Measurements from ENCODE around the gene TP53I13.

TP53I13 gene, protein sequence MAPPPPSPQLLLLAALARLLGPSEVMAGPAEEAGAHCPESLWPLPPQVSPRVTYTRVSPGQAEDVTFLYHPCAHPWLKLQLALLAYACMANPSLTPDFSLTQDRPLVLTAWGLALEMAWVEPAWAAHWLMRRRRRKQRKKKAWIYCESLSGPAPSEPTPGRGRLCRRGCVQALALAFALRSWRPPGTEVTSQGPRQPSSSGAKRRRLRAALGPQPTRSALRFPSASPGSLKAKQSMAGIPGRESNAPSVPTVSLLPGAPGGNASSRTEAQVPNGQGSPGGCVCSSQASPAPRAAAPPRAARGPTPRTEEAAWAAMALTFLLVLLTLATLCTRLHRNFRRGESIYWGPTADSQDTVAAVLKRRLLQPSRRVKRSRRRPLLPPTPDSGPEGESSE

DNA sequence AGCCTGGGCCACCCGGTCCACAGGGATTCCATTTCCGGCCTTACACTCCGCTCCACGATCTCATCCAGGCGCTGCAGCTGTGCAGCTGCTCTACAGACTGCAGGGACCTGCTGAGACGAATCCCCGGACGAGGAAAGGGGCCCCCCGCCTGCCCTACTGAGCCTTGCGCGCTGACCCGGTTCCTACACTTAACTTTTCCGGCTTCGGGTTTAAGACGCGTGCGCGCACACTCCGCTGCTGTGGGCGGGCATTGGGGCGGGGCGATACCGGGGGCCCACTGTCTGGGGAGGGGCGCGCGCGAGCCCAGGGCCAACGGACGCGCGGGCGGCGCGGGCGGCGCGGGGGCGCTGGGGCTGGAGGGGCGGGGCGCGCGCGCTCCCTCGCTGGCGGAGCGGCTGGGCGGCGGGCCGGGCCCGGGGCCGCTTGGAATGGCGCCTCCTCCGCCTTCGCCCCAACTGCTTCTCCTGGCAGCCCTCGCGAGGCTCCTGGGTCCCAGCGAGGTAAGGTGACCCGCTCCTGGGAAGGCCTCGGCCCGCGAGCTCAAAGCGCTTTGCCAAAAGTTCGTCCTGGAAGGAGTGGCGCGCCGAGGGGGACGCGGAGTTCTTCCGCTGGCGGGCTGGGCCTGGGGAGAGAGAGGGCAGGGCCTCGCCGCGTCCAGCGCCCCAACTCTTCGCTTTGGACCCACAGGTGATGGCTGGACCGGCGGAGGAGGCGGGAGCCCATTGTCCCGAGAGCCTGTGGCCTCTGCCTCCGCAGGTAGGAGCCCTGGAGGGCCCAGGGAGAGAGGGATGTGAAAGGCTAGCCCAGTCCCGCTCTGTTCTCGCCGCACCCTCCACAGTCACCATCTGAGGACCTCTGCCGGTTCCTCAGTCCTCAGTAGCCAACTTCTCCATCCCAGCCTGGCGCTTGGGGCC lies at the start of gene TP53I13:
TP53I13 (plus strand) TSS at position 371 of the 914 bp plus-strand sequence; CDS start at position 429, 58 bp downstream.
- TF ChIP-seq, protein P1, sequence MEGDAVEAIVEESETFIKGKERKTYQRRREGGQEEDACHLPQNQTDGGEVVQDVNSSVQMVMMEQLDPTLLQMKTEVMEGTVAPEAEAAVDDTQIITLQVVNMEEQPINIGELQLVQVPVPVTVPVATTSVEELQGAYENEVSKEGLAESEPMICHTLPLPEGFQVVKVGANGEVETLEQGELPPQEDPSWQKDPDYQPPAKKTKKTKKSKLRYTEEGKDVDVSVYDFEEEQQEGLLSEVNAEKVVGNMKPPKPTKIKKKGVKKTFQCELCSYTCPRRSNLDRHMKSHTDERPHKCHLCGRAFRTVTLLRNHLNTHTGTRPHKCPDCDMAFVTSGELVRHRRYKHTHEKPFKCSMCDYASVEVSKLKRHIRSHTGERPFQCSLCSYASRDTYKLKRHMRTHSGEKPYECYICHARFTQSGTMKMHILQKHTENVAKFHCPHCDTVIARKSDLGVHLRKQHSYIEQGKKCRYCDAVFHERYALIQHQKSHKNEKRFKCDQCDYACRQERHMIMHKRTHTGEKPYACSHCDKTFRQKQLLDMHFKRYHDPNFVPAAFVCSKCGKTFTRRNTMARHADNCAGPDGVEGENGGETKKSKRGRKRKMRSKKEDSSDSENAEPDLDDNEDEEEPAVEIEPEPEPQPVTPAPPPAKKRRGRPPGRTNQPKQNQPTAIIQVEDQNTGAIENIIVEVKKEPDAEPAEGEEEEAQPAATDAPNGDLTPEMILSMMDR (conservative IDR thresholded peaks at IDR 0.05): 0 out of 2 replicates have a peak, but pooled peaks have one; percentile 14
- peak within 1 kb of the TSS; percentile 89 for H3K27ac ChIP-seq

DNA sequence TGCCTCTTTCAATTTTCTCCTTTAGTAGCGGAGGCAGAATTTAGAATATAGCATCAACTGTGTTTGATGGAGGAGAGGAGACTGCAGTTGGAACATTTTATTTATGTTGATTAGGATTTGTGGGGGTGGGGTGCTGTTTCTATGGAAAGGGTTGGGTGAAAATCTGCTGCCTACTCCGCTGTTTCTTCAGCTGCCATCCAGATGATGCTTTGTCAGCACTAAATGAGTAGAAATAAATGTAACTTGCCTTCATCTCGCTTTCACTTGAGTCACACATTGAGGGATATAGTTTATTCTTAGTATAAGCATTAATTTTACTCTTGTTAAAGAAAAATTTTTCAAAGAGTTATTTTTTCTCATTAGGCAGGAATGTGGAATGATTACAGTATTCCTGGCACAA lies 43.8 kb upstream of the TP53I13 start:
- TF ChIP-seq, protein P1 (conservative IDR thresholded peaks at IDR 0.05): no peak

DNA sequence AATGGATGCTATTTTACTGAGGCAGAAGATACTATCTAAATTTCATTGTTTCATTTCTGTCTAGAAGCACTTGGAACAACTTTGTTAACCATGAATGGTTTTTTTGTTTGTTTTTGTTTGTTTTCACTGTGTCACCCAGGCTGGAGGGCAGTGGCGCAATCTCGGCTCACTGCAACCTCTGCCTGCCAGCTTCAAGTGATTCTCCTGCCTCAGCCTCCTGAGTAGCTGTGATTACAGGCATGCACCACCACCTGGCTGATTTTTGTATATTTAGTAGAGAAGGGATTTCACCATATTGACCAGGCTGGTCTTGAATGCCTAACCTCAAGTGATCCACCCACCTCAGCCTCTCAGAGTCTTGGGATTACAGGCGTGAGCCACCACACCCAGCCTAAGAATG lies 42.2 kb upstream of the TP53I13 start:
- TF ChIP-seq, protein P1 (conservative IDR thresholded peaks at IDR 0.05): no peak
- H3K27ac ChIP-seq: no peak overlapping the region

More for the DNA sequence above, 43.8 kb upstream of the TP53I13 start:
- H3K27ac ChIP-seq: no peak overlapping the region

DNA sequence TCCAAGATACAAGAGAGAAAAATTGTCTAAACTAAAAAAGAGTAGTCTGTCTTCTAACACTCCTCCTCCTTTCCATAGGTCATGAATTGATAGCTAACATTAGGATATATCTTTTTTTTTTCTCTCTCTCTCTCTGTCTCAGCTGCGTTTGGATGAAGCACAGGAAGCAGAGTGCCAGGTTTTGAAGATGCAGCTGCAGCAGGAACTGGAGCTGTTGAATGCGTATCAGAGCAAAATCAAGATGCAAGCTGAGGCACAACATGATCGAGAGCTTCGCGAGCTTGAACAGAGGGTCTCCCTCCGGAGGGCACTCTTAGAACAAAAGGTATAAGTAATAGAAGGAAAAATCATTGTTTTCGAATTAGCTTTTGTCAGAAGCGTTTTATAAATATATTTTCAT lies 34.5 kb upstream of the TP53I13 start:
- H3K27ac ChIP-seq: no peak overlapping the region
- TF ChIP-seq, protein P1 (conservative IDR thresholded peaks at IDR 0.05): no peak

DNA sequence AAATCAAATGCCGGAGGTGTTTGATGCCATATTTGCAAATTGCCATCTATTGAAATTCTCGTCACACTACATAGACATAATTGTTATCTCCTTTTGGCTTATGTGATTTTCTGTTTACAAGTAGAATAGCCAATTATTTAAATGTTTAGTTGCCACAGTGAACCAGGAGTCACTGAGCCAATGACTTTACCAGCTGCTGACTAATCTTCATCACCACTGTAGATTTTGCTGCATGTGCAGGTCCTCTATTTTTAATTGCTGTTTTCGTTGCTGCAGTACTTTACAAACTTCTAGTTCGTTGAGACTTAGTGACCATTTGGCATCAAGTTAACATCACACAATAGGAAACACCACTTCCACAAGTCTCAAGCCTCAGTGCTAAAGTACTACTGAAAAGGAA lies 24.4 kb upstream of the TP53I13 start:
- H3K27ac ChIP-seq: no peak overlapping the region
- TF ChIP-seq, protein P1 (conservative IDR thresholded peaks at IDR 0.05): no peak

DNA sequence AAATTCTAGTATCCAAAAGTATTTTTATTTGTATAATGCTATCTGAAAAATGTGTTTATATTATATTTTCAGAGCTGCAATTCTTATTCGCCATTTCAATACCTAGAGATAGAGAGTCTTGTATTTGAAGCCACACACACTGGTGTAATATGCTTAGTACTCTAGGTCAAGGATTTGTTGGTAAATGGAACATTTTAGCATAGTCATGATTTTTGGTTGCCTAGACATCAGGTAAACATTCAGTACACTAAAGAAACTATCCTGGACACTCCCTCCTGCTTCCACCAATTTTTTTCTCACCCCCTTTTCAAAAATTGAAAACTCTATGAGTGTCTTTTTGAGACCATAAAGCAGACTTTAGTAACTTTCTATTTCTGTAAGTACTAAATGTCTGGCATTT lies 22.4 kb upstream of the TP53I13 start:
- peak overlapping the region; percentile 49 for H3K27ac ChIP-seq
- TF ChIP-seq, protein P1 (conservative IDR thresholded peaks at IDR 0.05): no peak

DNA sequence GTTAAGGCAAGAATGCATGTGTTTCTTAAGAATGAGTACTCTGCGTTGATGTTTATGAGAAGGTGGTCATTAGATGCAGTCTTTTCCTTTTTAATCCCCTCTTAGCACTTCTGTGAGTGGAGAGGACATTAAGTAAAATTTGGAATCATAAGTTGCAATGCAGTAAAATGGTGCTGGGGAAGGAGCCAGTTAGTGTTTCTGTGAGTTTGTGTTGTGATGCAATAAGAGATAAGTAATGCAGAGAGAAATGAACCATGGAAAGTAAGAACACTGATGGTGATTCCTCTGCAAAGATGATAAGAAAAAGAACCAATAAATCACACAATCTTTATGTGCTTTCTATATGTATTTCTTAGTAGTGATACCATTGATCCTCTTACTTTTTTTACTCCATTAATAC lies 21.7 kb upstream of the TP53I13 start:
- peak overlapping the region; percentile 49 for H3K27ac ChIP-seq
- TF ChIP-seq, protein P1 (conservative IDR thresholded peaks at IDR 0.05): no peak
